Bone marrow (tissue), 2 donors: ENCODE results near the gene HBE1.
"Not testable (repeated sequence)": the region's sequence is repeated elsewhere in the genome, so short reads cannot be mapped to it uniquely, and the experiment has no call there.

Experiments
- DNase-seq, 2 donors: peaks; one replicate each; lab custom pipeline; 2025; lab: John Stamatoyannopoulos, UW

Gene HBE1

GRCh38 chr11:5269715-5270147, at the start of gene HBE1:
Gene HBE1, minus strand, starts transcription at chr11:5269945. Its CDS starts 55 bp downstream, at chr11:5269890.
- no peak for DNase-seq

GRCh38 chr11:5317292-5317691, 47.5 kb upstream of the HBE1 start:
- DNase-seq, result no peak

- DNase-seq, result not testable (repeated sequence)
These were observed 43.7 kb upstream of the HBE1 start for GRCh38 chr11:5313326-5314023.

GRCh38 chr11:5310423-5310822, 40.7 kb upstream of the HBE1 start:
- DNase-seq, result no peak

GRCh38 chr11:5307256-5308019, 37.7 kb upstream of the HBE1 start:
- no peak for DNase-seq

GRCh38 chr11:5304046-5304445, 34.3 kb upstream of the HBE1 start:
- no peak for DNase-seq

- DNase-seq, result no peak
These were observed 33.9 kb upstream of the HBE1 start for GRCh38 chr11:5303626-5304025.

- DNase-seq, result no peak
These were observed 32.1 kb upstream of the HBE1 start, which contains the start of gene OR51B4 for GRCh38 chr11:5301846-5302245. Gene OR51B4, minus strand, starts transcription at chr11:5301946. Its CDS starts 0 bp downstream, at chr11:5301946.

- DNase-seq, result no peak
These were observed 30.5 kb upstream of the HBE1 start for GRCh38 chr11:5300251-5300650.

- no peak for DNase-seq
These were observed 28.7 kb upstream of the HBE1 start for GRCh38 chr11:5298451-5298850.

- DNase-seq, result no peak
These were observed 28.1 kb upstream of the HBE1 start for GRCh38 chr11:5297721-5298323.

GRCh38 chr11:5294342-5294995, 24.7 kb upstream of the HBE1 start:
- DNase-seq, result not testable (repeated sequence)

- DNase-seq, result no peak
These were observed 23.3 kb upstream of the HBE1 start for GRCh38 chr11:5293028-5293427.

- DNase-seq, result peak in 1 of 2 donors; percentile 64
These were observed 21.6 kb upstream of the HBE1 start for GRCh38 chr11:5291207-5291838.

GRCh38 chr11:5290106-5290505, 20.4 kb upstream of the HBE1 start:
- no peak for DNase-seq

- no peak for DNase-seq
These were observed 20.0 kb upstream of the HBE1 start for GRCh38 chr11:5289696-5290095.

GRCh38 chr11:5288906-5289550, 19.3 kb upstream of the HBE1 start:
- no peak for DNase-seq

- DNase-seq, result no peak
These were observed 18.6 kb upstream of the HBE1 start for GRCh38 chr11:5288108-5288905.

GRCh38 chr11:5286901-5287300, 17.2 kb upstream of the HBE1 start:
- DNase-seq, result no peak

- DNase-seq, result no peak
These were observed 16.6 kb upstream of the HBE1 start for GRCh38 chr11:5286351-5286750.
